Activated CD8-positive, alpha-beta memory T cell treated with anti-CD3 and anti-CD28 coated beads, Interleukin-2, amount 50 U/mL, for 24 hours (primary cell): ENCODE measurements around the gene FNDC5.
A peak's percentile ranks its signal among the peaks of the same experiment; 100 is the strongest.

ENCODE experiments used
- DNase-seq: peaks from one replicate; pipeline ENCODE4 v3.0.0-alpha.2; 2020; ENCODE audit errors: extremely low read depth

FNDC5 gene

DNA sequence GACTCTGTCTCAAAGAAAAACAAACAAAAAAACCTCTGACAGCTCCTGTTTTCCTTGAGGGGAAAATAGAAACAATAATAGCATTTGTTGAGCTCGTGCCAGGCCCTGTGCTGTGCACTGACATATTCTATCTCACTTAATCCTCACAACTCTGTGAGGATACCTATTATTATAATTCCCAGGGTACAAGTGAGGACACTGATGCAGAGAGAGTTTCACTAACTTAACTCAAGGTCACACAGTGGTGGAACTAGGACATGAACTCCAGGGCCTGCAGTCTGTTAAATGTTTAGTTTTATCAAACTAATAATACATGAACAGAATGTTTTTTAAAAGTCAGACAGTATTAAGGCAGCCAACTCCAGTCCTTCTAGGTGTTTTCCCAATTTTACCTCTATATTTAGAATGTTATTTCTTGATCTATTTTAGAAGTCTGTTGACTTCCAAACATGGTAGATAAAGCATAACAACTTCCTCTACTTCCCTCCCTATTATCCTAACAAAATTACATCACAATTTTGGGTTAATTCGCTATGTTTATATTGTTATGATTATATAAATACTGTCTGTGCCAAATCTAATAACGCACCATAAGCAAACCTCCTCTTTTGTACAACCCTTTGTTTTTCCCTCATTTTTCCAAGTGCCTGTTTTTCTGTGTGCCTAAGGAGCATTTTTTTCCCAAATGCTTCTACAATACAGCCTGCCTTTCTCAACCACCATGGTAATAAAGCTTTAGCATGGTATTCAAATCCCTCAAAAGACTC, 4.9 kb downstream of the FNDC5 start:
- no peak for DNase-seq

DNA sequence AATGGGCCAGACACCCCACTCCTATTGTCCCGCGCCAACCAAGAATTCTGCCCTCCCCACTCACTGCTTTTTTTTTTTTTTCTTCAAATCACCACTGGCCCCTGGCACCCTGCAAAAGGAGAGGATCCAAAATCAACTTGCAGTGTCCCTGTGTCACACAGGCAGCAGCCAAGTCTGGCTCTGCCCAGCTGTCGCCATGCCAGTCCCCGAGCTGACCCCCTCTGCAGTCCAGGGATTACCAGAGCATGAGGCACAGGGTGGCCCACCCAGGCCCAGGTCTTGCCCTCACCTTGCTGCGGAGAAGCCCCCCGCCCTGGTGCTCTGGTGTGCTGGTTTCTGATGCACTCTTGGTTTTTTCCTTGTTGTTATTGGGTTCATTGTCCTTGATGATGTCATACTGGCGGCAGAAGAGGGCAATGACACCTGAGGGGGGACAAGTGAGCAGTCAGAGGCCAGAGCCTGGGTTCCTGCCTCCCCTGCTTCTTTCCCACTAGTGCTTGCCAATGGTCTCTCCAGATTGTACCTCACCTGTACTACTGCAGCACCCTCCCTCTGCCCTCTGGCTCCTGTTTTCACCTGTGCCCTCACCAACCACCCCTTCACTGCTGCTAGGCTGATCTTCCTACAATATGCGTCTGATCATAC, 6.2 kb downstream of the FNDC5 start:
- no peak for DNase-seq

DNA sequence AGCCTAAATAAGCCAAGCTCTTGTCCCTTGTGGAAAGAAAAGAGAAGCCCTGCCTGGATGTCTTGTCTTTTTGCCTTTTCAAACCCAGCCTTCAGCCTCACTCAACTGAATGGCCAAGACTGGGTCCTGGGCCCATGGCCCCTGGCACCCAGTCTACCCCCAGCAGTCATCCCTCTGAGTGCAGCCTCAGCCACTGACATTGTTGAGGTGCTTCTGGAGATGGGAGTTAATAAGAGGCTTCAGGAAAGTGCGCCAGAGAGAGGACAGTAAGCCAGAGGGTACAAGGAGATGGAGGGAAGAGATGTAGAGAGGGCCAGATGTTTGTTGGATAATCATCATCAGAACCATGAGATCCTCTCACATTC, 6.8 kb downstream of the FNDC5 start:
- no peak for DNase-seq

DNA sequence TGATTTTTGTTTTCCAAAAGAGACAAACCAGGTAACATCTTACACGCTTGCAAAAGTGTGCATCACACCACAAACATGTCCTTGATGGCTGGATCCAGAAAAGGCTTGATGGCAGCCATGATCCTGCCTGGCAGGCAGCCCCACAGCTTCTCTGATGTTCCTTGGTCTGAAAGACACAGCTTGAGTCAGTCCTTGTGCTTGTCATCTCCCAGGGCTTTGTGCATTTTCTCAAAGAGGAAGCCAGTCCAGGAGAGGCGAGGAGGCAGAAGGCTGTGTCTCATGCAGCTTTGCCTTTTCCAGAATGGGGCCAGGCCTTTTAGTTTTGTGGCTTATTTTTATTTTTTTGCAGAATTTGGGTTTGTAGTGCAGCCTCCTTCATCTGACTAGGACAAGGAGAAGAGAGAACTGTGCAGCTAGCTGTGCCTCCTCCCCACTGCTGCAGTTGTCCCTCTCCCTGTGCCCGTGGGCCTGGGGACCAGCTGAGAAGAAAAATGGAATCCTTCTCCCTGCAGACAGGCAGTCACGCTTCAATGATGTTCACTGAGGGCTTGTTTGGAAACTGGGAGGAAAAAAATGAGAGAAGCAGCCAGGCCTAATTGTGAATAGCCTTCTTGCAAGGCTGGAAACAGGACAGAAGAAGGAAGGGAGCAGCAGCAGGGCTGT, 7.4 kb downstream of the FNDC5 start:
- no peak for DNase-seq

DNA sequence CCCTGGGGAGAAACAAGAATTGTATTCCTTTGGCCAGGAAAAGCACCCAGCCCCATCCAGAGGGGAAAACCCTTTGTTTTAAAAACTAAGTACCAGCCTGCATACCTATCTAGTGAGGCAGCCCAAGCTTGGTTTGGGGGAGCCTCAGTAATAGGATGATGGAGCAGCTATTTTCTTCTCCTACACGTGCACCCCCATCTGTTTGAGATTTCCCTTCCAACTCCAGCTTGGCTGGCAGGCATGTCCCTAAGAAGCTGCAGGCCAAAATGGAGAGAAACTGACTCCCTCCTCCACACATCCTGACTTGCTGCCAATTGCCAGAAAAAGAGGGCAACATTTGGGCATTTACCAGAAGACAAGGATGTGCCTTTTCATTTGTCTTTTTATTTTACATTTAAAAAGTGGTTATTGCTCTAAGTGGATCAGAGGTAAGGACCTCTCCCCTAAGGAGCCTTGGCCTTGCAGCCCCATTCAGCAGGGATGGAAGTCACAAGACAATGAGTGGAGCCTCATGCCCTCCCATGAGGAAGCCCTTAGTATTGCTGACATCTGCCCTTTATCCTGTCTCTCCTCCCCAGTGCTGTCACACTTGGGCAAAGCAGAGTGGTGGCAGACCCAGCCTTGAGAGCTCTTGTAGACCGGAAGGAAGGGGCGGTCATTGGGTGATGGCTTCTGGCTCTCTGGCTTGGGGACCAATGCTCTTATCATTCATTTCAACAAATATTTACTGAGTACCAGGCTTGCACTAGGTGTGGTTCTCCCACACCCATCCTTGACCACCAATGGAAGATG, 8.6 kb downstream of the FNDC5 start:
- DNase-seq, result no peak

DNA sequence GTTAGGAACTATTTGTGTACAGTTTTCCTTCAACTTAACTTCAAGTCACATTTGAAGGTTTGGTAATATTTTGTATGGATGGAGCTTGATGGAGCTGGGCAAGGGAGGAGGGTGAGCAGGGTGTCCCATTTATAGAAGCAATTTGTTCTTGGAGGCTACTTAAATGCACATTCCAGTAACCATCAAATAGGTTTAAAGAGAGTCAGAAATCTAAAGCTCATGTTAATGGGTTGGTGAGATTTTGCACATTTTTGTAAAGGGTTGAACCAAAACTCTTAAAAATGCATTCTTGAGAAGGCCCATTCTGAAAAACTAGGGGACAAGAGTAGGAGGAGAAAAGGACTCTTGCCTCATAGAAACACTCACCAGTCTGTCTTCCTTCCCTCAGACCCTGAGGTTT, 10.1 kb downstream of the FNDC5 start:
- no peak for DNase-seq

DNA sequence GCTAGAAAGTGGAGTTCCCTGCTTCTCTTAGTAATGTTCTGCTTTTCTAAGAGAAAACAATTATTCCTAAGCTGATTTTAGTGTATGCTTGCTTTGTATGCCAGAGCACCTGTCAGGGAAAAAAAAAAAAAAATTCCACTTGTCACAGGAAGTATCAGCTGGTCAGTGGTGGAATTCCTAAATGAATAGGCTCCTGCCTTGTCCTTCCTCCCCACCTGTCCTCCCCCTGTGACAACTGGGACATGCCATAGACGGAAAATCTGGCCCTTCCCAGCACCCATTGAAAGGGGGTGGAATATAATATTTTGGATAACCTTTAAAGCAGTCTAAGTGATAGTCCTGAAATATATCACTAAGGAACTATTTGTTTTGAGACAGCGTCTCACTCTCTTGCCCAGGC, 10.8 kb downstream of the FNDC5 start:
- DNase-seq, result no peak

DNA sequence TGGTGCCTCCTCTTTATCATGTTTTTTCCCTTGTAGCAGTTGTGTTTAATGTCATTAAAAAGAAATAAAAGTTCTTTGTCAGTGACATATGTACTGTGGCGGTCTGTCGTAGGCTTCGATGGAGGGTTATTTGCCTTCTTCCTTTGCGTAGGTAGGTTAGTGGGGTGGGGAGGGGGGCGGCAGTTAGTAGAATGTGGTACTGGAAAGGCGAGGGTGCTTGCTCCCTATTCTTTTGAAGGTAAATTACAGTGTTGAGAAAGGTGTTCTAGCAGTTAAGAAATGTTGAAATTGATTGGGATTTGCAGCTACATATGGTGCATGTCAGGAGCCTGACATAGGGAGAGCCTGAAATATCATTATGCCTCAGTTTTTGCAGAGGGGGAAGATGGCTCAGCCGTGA, 11.9 kb downstream of the FNDC5 start:
- no peak for DNase-seq

DNA sequence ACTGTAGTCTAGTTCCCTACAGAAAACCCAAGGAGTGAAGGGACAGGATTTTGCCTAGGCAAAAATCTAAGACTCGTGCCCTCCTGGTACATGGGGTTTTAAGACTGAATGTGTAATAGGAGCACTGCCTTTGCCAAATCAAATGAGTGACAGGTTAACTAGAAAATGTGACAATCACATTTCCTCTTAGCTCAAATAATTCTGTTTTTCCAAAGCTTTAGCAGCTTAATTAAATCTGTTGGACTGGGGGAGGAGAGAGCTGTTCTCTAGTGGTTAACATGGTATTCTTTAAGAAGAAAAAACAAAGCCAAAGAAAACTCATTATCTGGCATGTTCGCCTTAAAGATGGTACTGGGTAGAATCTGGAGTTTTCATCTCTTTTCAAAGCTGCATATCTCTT, 12.6 kb downstream of the FNDC5 start:
- no peak for DNase-seq

DNA sequence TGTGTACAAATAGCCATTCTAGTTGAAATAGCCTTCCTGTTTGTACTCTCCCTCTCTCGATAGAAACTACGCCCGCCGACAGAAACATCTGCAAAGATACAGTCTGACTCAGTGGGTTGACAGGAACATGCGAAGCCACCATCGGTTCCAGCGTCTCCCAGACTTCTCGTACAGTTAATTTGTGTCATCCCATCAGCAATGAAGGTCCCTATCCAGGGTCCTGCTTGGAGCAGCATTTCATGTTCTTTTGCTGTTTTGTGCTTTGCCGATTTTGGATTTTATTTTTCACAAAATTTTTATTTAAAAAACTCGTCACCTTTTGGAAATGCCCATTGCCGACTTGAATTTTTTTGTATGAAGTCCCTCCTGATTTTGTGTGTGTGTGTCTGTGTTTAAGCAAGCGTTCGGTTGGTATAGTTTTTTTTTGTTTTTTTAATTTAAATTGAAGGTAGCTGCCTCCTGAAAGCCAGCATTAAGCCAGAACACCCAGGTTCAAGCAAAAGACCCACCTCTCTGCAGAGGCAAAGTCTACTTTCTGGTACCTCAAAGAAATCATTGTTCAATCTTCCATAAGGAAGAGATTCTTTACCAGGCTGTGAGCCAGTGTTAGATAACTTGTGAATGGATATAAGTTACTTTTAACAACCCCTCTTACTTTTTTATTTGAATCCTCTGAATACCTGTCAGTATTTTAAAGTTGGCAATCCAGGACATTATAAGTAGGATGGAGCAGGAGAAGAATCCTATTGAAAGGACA, 14.7 kb downstream of the FNDC5 start:
- DNase-seq, result no peak

DNA sequence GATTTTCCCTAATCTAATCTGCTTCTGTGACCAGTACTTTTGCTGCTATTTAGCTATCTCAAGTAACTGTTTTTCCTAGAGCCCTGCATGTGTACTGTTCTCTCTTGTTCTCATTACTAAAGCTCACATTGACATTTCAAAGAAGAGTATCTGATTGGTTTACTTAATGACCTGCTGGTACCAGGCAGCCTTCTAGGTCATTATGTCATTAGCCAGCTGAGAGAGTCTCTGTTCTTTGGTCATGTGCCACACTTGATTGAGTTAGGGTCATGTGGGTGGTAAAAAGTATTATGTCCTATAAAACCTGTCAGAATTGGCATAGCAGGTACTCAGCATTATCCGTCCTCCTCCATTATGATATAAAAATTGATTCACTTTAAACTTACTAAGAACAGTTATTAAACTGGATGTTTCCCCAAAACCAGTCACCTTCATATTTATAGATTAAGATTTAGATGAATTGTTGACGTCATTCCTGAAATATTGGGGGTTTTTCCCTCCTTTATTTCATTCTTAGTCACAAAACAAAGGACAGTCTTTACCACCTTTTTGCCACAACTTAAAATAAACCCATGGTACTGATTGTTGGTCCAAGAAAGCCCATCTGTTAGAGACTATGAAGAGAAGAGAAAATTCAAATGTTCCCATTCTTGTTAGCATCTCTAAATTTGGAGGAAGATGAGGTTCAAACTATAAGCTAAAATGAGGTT, 22.2 kb downstream of the FNDC5 start:
- DNase-seq, result no peak

DNA sequence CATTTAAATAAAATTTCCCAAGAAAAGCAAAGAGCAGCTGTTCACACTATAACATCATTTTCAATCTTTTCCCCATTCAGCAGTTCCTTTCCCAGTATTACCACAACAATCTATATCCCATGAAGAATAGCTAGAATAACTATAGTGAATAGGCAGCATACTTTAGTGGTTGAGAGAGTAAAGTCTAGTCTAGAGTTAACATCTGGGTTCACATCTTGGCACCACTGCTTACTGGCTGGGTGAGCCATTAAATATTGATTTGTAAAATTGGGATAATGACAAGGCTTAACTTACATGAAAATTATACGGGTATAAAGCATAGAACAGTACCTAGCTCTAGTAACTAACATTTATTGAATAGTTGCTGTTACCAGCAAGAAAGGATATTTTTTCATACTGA, 38.8 kb downstream of the FNDC5 start:
- DNase-seq, result no peak

DNA sequence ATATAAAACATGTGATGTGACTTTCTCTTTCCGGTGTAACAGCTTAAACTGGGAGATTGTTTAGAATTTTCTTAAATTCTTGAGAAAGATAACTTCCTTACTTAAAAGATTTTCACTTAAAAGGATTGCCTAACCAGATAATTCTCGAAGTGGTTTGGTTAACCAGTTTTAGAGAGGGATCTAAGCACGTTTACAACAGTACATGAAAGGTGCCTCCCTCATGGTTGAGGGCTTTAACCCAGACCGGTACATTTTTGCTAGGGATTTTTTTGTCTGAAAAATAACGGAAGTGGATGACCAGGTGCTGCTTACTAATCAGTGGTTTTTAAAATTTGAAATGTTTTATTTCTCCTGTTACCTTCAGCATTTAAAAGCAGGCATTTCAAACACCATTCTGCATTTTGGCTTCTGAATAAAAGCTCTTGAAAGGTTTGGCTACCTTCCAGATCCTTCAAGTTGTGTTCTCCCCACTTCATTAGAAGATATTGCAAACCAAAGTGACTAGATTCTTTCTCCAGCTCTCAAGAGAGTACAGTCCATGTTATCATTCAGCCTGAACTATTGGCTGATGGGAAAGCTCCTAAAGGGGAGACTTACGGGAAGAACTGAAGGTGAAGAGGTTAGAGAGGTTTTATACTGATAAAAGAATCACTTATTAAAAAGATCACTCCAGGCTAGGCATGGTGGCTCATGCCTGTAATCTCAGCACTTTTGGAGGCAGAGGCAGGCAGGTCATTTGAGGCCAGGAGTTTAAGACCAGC, 40.4 kb downstream of the FNDC5 start:
- DNase-seq, result no peak

DNA sequence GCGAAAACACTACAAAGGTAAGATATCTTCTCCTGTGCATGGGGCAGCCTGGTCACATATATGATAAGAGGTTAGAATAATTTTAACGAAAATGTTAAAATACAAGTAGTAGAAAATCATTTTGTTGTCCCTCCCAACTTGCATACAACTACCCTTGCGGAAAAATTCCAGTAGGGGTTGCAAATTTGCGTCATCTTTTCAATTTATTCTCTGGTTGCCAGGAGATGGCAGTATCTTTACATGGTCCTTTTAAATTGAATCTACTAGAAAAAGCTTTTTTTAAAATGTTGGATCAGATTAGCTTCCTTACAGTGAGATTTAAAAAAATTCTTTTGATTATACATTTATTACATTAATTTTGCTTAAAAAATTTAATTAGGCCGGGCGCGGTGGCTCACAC, 42.4 kb downstream of the FNDC5 start:
- DNase-seq, result no peak

DNA sequence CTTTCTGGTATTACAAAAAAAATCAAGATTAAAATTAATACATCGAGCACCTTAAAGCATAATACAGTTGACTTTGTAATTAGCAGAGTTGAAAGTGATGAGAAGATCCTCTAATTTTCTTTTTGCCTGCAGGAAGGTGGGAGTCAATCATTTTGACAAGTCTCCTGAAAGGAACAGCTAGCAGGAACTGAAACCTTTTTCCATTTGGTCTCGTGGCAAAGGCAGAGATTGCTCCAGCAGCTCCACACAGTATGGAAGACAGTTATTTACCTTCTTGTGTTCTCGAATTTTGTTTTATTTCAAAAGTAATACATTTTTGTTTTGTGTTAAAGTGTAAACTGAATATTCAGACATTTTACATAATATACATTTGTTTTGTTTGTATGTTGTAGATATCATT, 45.5 kb downstream of the FNDC5 start:
- no peak for DNase-seq

DNA sequence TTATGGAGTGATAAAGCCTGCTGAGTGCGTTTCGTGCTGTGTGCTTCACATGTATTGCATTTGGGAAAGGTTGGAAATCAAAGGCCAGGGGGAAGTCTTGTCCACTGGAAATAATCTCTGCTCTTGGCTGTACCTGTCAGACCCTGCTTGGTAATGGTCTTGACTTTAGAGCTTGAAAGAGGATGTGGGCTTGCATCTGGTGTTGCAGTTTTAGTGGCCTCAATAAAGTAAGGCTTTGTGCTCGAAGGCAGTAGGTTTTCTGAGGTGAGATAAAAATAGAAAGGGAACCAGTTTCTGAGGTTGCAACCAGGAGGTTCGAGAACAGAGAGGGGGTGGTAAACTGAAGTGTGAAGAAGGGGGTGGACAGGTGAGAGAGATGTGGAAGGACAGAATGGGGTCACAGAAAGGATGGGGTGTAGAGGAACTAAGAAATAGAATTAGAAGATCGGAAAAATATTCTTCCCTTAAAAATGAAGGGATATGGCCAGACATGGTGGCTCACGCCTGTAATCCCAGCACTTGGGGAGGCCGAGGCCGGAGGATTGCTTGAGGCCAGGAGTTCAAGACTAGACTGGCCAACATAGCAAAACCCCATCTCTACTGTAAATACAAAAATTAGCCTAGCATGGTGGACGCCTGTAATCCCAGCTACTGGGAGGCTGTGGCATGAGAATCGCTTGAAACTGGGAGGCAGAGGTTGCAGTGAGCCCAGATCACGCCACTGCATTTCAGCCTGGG, 51.7 kb downstream of the FNDC5 start:
- DNase-seq, result no peak

DNA sequence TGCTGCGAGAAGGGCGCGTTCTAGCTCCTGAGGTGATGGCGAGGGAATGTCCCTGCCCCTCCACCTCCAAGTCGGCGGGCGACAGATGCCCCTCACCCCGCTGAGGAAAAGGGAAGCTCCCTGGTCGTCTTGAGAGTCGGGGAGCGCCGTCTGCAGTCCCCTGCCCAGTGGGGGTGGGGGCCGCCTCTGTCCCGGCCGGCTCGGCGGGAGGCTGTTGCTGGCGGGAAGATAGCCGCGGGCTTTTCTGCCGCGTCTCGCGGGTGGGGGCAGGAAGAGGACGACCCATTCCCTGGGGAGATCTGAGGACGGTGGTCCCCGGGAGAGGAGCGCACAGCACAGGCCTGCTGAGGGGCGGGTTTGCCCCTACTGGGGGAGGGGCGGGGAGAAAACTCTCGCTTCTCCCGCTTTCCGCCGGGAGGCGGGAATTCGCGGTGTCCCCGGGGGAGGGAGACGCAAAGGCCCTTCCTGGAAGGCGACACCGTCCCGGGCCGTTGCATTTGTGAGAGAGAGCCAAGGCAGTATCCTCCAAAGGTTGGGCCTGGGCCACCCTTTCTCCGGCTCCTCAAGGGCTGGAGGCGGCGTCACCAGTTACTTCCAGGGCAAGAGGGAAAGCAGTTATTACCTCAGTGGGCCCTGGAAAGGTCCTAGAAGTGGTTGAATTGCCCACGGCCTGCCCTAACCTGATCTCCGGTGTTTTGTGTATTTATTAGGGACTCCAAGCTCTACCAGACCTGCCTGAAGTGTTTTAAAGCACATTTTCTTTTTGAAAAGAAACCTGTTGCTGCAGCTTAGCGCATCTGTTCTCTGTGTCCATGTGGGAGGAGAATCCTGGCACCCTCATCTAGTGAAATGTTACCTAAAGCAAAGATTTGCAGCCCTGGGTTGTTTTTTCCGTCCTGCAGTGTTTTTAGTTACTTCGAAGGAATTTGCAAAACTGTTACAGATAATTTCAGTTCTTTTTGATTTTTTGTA, 52.6 kb downstream of the FNDC5 start:
- no peak for DNase-seq

DNA sequence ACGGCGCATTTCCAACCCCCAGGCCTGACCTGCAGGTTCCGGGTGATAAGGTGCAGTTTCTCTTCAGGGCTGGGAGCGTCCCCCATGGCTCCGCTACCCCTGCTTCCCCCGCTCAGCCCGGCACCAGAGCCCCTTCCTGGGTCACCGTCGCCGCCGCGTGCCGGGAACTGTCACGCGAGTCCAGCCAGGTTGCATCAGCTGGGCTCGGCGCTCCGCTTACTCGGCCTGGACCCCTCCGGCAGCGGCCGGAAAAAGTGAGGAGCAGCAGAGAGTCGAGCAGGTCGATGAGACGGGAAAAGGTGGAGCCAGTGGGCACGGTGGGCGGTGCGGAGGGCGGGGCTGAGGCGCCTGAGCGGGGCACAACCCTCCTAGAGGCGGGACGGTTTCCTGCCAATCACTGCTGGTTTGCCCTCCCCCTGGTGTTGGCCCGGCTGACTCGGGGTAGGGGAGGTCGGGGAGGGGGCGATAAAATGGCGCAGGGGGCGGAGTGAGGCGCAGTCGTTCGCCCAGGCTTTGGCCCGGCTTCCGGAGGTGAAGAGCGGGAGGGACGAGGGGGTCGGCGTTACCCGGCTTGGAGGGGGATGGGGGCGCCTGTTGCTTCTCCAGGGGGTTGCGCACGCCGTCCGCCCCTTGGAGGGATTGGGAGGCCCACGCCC, 53.4 kb downstream of the FNDC5 start, which contains the start of the genes S100PBP and YARS1:
Gene S100PBP, plus strand, starts transcription at position 495 of the 656 bp plus-strand sequence. CDS start 8,447 bp downstream, outside the sequence.
Gene YARS1, minus strand, starts transcription at position 200 of the 656 bp plus-strand sequence. Its CDS starts 114 bp downstream, at position 86.
- peak; percentile 100 for DNase-seq
